Astrocyte of the hippocampus (primary cell): ENCODE data around the gene RNF150.

Experiments used
- DNase-seq: peaks from one replicate; pipeline ENCODE4 v3.0.0; 2011; ENCODE audit warnings: low read depth, low spot score

Gene RNF150

DNA sequence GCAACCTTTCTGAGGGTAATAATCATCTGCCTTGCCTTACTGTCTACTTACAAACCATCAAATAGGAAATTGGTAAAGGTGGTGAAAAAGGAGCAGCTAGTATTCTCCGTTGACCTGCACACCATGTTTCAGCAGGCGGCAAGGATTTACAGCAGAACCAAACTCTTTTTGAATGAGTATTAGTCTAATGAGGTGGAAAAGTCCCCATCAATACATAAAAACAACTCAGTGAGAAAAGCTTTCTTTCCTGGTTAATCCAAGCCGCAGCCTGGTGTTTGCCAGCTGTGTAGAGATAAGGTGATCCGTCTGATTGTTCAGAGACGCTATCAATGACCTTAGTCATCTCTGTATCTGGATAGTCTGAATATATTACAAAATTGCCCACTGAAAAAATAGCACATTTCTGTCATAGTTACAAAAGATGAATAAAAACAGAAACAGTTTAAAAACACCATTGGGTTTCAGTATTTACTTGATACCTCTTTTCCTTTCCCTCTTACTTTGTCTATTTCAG lies 266.7 kb downstream of the RNF150 start:
- peak; percentile 28 for DNase-seq

DNA sequence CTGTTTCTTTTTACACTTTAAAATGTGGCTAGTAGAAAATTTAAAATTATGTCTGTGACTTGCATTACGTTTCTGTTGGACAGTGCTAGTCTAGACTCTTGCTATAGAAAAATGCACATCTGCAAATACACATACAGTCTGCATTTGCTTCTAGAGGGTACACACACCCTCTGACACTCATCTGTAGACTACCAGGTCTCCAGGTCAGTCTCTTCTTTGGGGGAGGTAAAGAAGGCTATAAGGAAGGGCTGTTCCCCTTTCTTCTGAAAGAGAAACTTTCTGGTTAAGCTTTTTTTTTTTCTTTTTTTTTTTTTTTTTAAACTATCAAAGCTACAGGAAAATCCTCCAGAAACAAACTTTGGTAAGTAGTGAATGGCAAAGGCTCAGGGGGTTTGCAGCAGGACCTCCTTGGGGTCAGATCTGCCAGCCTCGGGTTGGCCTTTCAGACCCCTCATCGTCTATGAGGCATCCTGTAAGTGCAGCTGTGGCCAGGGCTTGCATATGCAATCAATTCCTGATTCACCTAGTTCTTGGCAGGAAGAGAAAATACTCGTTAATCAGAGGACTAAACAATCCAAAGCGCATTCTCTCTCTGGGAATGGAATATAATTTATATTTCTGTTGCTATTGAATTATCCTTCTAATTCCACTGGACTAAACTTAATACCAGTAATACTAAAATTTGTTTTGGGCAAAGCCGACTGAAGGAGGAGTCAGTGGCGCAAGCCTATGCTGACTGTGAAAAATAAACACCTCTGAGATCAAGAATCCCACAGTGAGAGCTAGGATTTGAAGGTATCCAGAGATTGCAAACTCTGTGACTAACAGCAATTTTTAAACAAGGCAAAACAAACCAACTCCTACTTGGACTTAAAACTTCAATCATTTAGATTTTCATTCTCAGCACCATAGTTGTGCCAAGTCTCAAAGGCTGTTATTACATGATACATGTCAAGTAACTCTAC lies 267.7 kb downstream of the RNF150 start:
- no peak for DNase-seq

DNA sequence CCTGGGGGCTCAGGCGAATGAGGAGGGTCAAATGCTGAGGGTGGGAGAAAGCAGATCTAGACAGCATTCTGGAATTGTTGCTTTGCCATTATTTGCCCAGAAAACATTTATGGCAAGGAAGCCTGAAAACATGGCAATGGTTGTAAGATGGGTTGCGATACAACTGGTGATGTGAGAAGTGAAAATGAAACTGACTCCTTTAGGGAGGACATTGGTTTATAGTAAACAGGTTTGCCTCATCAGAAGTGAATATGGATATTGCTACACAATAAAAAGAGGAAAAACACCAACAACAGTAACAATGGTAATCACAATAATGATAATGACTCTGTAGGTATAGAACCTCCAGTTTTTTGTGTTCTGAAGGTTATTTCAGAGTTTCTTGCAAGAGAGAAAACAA lies 270.1 kb downstream of the RNF150 start:
- no peak for DNase-seq

DNA sequence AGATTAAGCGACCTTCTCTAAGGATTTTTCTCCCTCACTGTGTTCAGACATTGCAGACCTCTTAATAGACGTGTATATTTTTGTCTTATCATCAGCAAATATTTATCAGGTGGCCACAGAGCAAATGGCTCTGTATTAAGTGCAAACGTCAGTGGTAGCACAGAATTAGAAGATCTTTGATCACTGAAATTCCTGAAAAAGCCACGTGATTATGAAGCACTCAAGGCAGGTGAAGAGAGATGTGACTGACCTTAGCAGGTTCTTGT lies 271.2 kb downstream of the RNF150 start:
- no peak for DNase-seq

DNA sequence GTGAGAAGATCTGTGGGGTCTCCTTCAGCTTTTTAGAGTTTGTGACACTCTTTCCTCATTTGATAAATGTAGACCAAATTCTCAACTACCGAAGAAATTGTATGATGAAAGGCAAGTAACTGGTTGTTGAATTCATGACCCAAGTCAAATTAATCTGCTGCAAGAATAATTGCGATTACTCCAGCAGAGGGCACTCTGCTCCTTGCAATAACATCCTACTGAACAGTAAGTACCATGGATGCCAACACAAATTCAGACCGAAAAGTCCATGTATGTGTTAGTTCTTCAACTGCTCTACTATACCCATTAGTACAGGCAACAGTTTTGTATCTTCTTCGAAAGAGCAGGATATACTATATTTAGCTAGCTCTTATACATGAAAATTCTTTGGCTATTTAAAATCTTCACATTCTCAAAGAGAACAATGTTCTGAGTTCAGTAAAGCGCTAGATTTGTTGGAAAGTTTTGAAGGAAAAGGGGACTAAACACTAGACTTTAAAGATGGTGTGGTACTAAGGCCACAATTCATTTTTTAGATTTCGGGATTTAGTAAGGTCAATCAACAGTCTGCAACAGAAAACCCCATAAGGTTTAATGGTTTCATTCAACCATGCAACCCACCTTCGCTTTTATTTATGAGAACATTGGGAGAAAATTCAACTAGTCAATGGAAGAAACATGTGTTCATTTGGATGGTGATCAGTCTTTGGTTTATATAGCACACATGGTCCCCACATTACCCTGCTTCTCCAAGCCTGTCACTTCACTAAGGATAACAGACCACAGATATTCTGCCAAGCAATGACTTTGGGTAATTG lies 271.7 kb downstream of the RNF150 start:
- DNase-seq: peak; percentile 93

DNA sequence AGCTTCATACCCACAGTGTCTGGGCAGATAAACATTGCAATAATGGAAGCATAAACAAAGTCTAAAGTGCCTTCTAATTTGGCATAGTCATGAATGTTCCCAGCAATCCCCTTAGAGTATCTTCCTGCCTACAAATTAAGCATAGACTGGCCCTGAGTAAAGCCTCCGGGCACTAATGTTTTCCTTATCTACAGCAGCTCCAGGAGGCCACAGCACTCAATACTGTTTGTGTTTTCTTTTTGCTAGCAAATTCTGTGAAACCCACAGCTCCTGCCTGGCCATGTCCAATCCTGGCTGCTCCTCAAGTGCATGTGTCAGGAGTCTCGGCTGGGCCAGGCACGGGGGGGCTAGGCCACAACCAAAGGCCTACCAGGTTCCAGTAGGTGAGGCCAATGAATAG lies 274.4 kb downstream of the RNF150 start:
- peak; percentile 89 for DNase-seq

DNA sequence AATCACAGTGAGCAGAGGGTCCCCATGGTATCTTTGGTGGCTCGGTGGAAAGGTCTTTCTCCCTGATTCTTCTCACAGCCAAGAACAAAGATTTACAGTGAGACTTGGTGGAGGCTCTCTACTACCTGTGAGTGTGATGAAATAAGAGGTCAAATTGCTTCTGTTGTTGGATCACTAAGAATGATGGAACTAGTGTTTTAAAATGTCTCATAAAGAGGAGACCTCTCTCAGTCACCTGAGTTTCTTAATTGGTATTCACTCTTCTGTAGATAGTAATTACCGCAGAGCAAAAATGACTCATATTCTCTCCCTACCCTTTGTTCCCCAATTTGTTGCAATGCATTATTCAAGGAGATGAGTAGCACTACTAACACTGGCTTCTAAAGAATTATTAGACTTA lies 276.2 kb downstream of the RNF150 start:
- no peak for DNase-seq

DNA sequence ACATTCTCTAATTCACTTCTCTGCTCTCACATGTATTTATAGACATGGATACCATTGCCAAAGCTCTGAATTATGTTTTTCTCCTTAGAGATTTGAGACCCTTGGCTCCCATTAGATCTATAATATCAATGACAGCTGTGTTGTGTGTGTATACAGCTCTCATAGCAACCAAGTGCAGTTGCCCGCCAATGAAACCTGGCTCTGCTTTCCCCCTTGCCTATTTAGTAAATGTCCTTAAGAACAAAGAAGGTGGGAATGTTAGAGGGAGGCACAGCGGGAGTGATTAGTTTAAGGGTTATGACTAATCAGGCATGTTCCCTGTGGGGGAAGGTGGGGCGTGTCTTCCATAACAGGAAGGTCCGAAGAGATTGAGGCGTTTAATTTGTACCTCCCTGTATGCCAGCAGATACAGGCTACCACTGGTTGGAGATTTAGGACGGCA lies 276.6 kb downstream of the RNF150 start:
- DNase-seq: peak; percentile 88

DNA sequence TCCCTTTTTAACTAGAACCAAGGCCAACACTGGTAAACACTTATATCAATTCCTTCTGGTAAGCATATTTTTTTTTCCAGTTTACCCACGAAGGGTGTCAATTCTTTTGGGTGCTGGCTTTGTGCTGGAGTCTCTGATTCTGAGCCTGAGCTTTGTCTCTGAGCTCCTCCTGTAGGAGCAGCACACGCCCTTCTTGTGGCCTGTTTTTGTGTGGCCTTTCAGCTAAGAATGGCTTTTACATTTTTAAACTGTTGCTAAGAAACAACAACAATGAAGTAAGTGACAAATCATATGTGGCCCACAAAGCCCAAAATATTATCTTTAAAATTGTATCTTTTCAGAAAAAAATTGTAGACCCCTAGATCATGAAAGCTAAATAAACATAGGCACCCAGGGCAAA lies 279.1 kb downstream of the RNF150 start:
- no peak for DNase-seq

DNA sequence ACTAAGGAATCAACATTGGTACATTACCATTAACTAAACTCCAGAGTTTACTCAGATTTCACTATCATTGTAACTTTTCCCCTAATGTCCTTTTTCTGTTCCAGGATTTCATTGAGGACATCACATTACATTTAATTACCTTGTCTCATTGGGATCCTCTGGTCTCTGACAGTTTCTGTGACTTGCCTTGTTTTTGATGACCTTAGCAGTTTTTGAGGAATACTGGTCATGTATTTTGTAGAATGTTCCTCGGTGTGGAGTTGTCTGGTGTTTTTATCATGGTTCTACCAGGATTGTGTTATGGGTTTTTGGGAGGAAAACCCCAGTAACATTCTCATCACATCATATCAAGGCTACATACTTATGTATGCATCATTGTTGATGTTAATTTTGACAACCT lies 281.5 kb downstream of the RNF150 start:
- no peak for DNase-seq

DNA sequence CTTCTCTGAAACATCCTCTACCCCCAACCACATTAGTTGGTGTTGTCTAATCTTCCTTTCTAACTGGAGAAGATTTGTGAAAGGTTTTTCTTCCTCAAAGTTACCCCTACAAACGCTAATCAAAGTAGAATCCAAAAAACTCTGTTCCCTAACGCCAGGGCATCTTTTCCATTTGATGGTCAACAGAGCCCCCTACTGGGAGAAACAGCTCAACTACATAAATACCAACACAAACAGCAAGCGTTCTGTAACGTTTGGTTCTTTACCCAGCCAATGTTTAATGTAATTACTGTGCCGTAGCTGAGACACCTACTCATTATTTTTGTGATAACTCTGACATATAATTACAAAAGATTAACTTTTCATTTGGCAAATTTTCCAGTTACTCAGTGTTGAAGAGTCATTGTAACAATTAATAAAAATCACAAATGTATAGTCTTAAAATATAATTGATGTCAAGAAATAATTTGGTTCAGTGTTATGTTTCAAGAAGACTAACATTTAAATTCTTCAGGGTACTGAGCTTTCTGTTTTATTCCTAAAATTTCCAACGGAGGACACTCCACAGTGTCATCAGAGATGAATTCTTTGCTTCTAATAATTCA lies 282.1 kb downstream of the RNF150 start:
- peak; percentile 81 for DNase-seq

DNA sequence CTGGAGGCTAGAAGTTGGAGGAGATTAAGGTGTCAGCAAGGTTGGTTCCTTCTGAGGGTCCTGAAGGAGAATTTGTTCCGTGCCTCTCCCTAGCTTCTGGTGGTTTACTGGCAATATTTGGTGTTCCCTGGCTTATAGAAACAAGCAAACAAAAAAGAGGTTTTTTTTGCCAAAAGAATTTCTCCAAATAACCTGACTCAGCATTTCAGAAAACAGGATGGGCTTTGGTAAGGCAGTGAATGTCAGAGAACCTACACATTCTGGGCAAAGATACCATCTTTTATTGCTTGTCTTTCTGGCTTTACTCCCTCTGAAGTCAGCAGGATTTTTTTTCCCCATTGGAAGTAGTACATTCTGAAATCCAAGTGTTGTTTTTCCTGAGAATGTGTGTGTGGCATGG lies 283.7 kb downstream of the RNF150 start:
- no peak for DNase-seq

DNA sequence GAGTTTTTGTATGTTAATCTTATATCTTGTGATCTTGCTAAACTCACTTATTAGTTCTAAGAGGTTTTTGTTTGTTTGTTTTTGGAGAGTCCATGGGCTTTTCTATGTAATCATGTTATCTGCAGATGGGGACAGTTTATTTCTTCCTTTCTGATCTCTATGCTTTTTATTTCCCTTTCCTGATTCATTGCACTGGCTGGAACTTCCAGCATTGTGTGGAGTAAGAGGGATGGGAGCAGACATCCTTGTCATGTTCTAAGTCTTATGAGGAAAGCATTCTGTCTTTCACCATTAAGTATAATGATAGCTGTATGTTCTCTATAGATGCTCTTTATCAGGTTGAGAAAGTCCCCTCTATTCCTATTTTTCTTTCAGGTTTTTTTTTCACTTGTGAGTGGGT lies 286.5 kb downstream of the RNF150 start:
- DNase-seq: no peak

DNA sequence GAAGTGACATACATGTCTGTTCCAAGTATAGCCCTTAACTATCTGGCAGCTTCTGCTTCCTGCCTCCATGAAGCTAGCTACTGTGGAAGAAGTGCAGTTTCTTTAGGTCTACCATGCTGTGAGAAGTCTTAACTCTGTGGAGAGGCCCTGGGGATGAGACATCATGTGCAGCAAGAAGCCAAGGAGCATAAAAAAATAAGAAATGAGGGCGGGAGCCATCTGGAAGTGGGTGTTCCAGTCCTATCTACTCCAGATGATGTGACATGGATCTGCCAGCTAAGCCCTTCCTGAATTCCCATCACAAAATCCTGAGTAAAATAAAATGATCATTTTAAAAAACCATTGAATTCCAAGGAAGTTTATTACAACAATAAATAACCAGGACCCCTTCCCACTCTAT lies 289.2 kb downstream of the RNF150 start:
- DNase-seq: no peak

DNA sequence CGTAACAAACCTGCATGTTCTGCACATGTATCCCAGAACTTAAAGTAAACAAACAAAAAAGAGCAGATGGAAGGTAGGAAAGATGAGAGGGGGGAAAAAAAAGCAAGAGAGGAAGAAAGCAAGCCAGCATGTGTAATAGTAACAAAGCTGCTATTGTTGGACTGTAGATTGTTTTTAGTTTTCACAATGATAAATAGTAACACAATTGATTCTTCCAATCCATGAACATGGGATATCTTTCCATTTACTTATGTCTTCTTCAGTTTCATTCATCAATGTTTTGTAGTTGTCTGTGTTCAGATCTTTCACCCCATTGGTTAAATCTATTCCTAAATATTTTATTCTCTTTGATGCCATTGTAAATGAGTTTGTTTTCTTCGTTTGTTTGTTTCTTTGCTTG lies 292.1 kb downstream of the RNF150 start:
- no peak for DNase-seq

DNA sequence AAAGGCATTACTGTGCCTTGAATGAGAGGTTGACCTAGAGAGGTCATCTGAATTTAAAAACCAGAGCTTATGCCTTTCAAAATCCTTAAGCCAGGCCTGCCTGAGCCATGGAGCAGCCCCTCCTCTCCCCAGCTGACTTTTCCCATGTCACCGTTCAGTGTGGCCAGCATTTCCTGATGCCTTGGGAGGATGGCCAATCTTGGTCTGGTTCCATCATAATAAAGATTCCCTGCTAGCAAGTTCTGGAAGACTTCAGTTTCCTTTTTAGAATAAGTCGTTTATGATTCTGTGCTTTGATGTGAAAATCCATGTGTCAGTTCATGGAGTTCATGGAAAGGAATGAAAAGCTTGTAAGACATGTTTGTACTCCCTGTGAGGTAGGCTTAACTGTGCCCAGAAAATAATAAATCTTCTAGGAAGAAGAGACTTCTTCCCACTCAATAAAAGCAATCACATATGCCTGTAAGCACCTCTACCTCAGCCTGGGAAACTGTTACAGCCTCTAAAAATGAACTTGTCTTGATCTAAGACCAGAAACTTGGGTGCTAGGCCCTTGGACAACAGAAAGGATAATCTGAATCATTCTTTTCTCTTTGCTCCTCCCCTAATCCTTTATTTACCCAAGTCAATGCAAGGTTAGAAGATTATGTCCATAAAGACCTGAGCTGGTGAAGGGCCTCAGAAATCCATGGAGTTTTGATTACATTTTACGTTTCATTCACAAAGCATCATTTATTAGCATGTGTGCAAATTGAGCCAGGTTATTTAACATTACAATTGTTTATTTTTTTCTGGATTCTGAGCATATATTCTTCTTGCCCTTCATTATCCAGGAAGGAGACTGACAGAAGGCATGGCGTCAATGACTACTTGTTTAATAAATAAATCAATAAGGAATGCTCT lies 293.1 kb downstream of the RNF150 start:
- no peak for DNase-seq

DNA sequence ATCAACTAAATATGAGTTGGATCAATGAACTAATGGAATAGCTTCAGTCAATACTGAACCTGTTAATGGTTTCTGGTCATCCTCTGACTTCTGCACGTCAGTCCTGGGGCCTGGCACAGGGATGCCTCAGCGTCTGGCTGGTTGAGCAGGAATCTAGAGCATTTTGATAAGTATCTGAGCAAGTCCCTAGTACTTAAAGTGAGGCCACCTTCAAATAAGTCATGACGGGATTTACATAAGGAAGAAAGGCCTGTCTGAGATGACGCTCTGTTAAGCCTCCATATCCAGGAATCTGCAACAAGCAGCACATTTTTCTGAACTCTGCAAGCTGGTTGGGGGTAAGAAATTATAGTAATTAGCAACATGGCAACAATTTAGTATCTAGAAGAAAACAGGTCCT lies 293.9 kb downstream of the RNF150 start:
- no peak for DNase-seq

DNA sequence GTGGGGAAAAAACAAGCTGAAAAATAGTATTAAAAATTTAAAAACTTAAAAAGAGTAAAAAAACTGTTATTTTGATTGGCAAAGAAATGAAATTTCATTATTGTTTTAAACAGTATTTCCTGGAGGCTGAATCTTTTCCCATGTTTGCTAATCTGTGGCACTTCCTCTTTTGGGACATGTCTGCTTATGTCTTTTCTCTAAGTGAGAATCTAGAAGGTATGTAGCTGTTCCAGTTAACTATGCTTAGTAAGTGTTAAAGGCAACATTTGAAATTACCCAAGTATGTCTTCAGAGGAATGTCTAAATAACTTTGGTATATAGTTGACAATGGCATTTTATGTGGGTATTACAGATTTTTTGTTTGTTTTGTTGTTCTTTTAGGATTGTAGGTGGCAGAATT lies 295.5 kb downstream of the RNF150 start:
- DNase-seq: no peak

DNA sequence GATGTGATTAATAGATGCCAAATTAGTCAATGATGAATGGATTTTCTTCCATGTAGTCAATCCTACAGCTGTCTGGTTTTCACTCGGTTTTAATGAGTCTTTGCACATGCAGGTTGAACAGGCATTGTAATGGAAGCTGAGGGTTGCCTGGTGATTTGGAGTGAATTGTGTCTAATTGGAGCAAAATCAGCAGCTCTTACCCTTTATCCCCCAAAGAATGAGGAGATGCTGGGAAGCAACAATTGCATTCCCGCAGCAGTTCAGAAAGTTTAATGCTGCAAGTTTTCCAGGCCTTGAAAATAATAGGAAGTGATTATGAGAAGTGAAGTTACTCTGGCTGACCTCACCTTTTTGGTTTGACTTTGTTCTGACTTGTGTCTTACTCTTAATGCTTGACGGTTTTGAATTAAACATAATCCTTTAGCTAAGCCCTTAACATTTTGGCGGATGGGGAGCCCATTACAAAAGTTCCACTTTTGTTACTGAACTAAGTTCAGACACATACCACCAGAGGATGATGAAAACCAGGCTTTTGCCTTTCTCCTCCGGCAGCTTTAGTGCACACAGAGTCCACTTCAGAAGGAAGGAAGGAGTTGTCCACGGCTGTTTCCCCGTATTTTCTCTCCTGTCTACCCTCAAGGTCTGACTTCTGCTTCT lies 298.3 kb downstream of the RNF150 start:
- no peak for DNase-seq

DNA sequence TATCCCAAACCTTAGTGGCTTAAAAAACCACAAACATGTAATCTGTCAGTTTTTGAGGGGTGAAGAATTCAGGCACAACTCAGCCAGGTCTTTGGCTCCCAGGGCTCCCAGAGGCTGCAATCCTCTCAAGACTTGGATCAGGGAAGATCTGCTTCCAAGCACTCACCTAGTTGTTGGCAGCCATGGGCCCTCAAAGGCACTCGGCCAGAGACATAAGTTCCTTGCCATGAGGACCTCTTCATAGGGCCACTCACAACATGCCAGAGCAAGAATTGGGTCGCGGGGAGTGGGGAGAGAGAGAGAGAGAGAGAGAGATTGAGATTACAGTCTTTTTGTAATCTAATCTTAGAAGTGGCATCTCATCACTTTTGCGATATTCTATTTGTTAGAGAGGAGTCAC lies 300.0 kb downstream of the RNF150 start:
- no peak for DNase-seq

DNA sequence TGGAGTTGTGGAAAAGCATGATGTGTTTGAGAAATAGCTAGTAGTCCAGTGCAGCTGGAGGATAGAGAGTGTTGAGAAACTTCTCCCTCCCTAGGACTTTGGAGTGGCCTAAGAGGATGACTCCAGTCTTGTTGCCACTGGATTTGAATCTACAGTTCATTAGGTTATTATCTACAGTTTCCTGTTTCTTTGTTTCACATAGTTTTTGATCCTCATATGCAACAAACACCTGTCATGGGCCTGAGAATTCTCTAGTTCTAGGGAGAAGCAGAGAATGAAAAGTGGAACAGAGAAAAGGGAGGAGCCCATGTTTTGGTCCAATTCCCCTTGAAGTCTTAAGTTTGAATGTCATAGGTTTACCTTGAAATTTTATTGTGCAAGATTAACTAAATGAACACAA lies 303.4 kb downstream of the RNF150 start:
- DNase-seq: no peak
